ENCODE data around the gene STPG3. TPM values are rescaled to one million over a fixed set of nuclear protein-coding genes. Genes with fewer than 3 reads are reported as not detected.

STPG3 gene
- polyA plus RNA-seq, 2 of the 4 experiments (the other 2 are of a cell fraction) = not detected

DNA sequence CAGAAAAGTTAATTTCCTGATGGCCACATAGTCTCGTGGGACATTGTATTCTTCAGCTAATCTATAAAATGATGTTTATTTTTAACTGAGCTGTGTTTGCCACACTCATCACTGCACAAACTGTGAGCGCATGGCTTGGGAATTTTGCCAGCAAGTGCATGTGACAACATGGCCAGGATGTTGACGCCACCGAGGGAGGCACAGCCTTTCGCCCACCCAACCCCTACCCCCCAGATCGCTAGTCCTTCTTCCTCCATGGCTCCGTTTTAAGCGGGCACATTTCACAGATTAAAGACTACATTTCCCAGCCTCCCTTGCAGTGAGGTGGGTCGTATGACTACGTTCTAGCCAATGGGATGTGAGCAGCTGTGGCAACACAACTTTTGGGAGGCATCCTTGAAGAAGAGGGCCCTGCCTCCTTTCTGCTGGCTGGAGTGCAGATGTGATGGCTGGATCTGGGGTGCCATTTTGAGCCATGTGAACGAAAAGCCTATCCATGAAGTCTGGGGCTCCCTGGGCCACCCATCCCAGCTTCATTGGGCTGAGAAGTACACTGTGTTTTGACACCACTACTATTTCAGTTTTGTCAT lies 43.1 kb downstream of the STPG3 start:
- TF ChIP-seq ZSCAN20 (CRISPR knock-in tag; IDR thresholded peaks at IDR 0.05) (no peak), USF2 (IDR thresholded peaks at IDR 0.05) (peak; percentile 37), HOXB5 (CRISPR knock-in tag; IDR thresholded peaks at IDR 0.05) (no peak)
- POLR2A ChIA-PET = interaction anchor here (0.6 to 1.9 kb wide), 3 partner anchors 8 to 84 kb away, joined by 4 to 12 read pairs (median 6); partner anchors contain the start of genes NRARP and TOR4A
- H3K27ac ChIP-seq = no peak overlapping the region
- CTCF ChIA-PET = interaction anchor here (0.9 to 4.9 kb wide), 19 partner anchors 8 to 233 kb away, joined by 3 to 21 read pairs (median 4); partner anchors contain the start of genes EXD3, NOXA1 and NRARP
- H3K4me2 ChIP-seq = no peak overlapping the region
- DNase-seq (ENCODE audit: low read depth in 1 of 2, low spot score in 1 of 2) (peak; percentile 72 to 83), FAIRE-seq (no peak), ATAC-seq (peak in 1 of 2 experiments; percentile 72; a peak in 3 of 6 replicates)
- 49% methylated on average over 11 of the region's 11 CpGs for WGBS (ENCODE audit: missing lambda C conversion rate)
- H3K9me3 ChIP-seq = no peaks in the 10 kb centered on the region
- H3K4me1 ChIP-seq = peaks cover 23% of the 10 kb centered on the region
- no peak overlapping the region for H3K4me3 ChIP-seq

DNA sequence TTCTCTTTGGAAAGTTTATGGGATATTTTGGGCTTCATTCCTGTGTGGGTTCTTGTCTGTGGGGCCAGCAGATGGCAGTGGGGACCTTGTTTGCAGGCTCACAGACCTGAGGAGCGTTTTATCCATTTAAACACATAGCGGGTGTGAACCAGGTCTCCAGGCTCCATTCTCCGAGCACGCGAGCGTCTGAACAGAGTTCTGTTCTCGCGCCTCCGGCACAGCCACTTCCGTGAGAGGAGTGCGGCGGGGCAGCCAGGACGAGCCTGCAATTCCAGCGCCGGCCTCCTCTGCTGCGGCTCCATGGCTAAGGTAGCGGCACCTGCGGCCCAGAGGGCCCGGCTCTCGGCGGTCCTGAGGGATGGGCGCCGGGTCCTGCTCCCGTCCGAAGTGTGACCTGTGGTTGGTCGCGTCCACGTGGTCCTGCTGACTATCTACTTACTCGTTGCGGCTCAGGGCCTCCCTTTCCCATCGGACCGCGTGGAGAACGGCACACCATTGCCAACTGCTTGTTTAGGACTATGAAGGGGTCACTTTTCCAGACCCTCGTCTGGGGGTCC lies 43.7 kb downstream of the STPG3 start:
- ChIA-PET CTCF (interaction anchor here (0.7 to 4.9 kb wide), 23 partner anchors 8 to 236 kb away, joined by 3 to 21 read pairs (median 3); partner anchors contain the start of genes EXD3, NOXA1 and TOR4A), POLR2A (no interaction called here)
- Histone ChIP-seq H3K4me3 (peak overlapping the region; percentile 88; the same call in 1 of the 3 replicates), H3K27ac (peak overlapping the region; percentile 85 to 93; a peak in 5 of 6 replicates), H3K4me2 (peak overlapping the region; percentile 74), H3K9me3 (no peaks in the 10 kb centered on the region), H3K4me1 (peaks cover 23% of the 10 kb centered on the region)
- ATAC-seq = peak; percentile 21 to 24; a peak in 4 of 6 replicates
- FAIRE-seq = no peak
- TF ChIP-seq RAD21 (conservative IDR thresholded peaks at IDR 0.05 in 1 of 2, IDR thresholded peaks at IDR 0.05 in 1 of 2) = peak; percentile 37 to 64; a peak in 3 of 5 replicates
- no peak for TF ChIP-seq MYC (IDR thresholded peaks at IDR 0.05; ENCODE audit: borderline replicate concordance, low read length)
- TF ChIP-seq CBX8 (IDR thresholded peaks at IDR 0.05) = no peak
- no peak for TF ChIP-seq HDAC2 (IDR thresholded peaks at IDR 0.05)
- no peak for TF ChIP-seq FOXS1 (CRISPR knock-in tag; IDR thresholded peaks at IDR 0.05)
- peak; percentile 28; the same call in 1 of the 3 replicates for TF ChIP-seq CTCF (IDR thresholded peaks at IDR 0.05)
- TF ChIP-seq ESRRA (IDR thresholded peaks at IDR 0.05; ENCODE audit: borderline replicate concordance, low read length) = no peak
- TF ChIP-seq, protein P1, sequence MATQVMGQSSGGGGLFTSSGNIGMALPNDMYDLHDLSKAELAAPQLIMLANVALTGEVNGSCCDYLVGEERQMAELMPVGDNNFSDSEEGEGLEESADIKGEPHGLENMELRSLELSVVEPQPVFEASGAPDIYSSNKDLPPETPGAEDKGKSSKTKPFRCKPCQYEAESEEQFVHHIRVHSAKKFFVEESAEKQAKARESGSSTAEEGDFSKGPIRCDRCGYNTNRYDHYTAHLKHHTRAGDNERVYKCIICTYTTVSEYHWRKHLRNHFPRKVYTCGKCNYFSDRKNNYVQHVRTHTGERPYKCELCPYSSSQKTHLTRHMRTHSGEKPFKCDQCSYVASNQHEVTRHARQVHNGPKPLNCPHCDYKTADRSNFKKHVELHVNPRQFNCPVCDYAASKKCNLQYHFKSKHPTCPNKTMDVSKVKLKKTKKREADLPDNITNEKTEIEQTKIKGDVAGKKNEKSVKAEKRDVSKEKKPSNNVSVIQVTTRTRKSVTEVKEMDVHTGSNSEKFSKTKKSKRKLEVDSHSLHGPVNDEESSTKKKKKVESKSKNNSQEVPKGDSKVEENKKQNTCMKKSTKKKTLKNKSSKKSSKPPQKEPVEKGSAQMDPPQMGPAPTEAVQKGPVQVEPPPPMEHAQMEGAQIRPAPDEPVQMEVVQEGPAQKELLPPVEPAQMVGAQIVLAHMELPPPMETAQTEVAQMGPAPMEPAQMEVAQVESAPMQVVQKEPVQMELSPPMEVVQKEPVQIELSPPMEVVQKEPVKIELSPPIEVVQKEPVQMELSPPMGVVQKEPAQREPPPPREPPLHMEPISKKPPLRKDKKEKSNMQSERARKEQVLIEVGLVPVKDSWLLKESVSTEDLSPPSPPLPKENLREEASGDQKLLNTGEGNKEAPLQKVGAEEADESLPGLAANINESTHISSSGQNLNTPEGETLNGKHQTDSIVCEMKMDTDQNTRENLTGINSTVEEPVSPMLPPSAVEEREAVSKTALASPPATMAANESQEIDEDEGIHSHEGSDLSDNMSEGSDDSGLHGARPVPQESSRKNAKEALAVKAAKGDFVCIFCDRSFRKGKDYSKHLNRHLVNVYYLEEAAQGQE (IDR thresholded peaks at IDR 0.05) = no peak
- peak; percentile 13; the same call in 1 of the 3 replicates for TF ChIP-seq SMC3 (IDR thresholded peaks at IDR 0.05)
- TF ChIP-seq BCL3 (IDR thresholded peaks at IDR 0.05) = no peak
- no peak for TF ChIP-seq POLR2A (IDR thresholded peaks at IDR 0.05; ENCODE audit: low read length)
- no peak for TF ChIP-seq MAX (IDR thresholded peaks at IDR 0.05)
- no peak for TF ChIP-seq CHD4 (IDR thresholded peaks at IDR 0.05; ENCODE audit: borderline replicate concordance)
- no peak for TF ChIP-seq ZSCAN20 (CRISPR knock-in tag; IDR thresholded peaks at IDR 0.05)
- TF ChIP-seq HOXB5 (CRISPR knock-in tag; IDR thresholded peaks at IDR 0.05) = no peak
- no peak for DNase-seq (ENCODE audit: low read depth in 1 of 2, low spot score in 1 of 2)
- 65% methylated on average over 35 of the region's 35 CpGs for WGBS (ENCODE audit: missing lambda C conversion rate)
